Neural cell (in vitro differentiated cells): Measurements from ENCODE around the gene DNAJC5.

Experiments
- CTCF ChIP-seq: fragments of 450-650 bp; IDR thresholded peaks from 2 replicates; pipeline ENCODE4 v1.5.1; 2014; ENCODE audit warnings: antibody characterized with exemption, mild to moderate bottlenecking, moderate library complexity; ENCODE audit not compliant: poor library complexity, severe bottlenecking
- EP300 ChIP-seq: fragments of 450-650 bp; conservative IDR thresholded peaks from 2 replicates; pipeline ENCODE4 v1.6.1; 2014; ENCODE audit warnings: antibody characterized with exemption, mild to moderate bottlenecking, moderate library complexity; ENCODE audit not compliant: poor library complexity, severe bottlenecking
- EZH2 ChIP-seq: fragments of 200-600, 300-800 bp; shearing (Covaris generic), sonication (generic); IDR thresholded peaks from 2 replicates; pipeline ENCODE4 v1.6.1; 2014; ENCODE audit warnings: antibody characterized with exemption, low read length, borderline replicate concordance, mild to moderate bottlenecking; ENCODE audit not compliant: insufficient read depth, poor library complexity, severe bottlenecking
- POLR2AphosphoS5 ChIP-seq: IDR thresholded peaks from 2 replicates; pipeline ENCODE4 v1.6.1; 2012
- RAD21 ChIP-seq: fragments of 450-650 bp; conservative IDR thresholded peaks from 2 replicates; pipeline ENCODE4 v1.6.1; 2014; ENCODE audit warnings: antibody characterized with exemption, mild to moderate bottlenecking, moderate library complexity
- SMC3 ChIP-seq: fragments of 450-650 bp; conservative IDR thresholded peaks from 2 replicates; pipeline ENCODE4 v1.6.1; 2014; ENCODE audit warnings: antibody characterized with exemption, mild to moderate bottlenecking, moderate library complexity; ENCODE audit not compliant: poor library complexity
- TAF1 ChIP-seq: IDR thresholded peaks from 2 replicates; pipeline ENCODE4 v1.6.1; 2012; ENCODE audit warnings: low read depth

GRCh38 chr20:63939061-63939935, 44.4 kb downstream of the DNAJC5 start:
- TF ChIP-seq EZH2 (no peak), POLR2AphosphoS5 (no peak), CTCF (no peak), EP300 (no peak), RAD21 (no peak), SMC3 (no peak), TAF1 (no peak)
